Loucy (cell line): ENCODE measurements around the gene NRG3.
"Not testable (repeated sequence)": the region's sequence is repeated elsewhere in the genome, so short reads cannot be mapped to it uniquely, and the experiment has no call there.

Experiments
- H2AFZ ChIP-seq: fragments of 200-600 bp; sonication (generic); 2 replicates; pipeline ENCODE4 v1.6.0; 2016; ENCODE audit warnings: antibody characterized with exemption, mild to moderate bottlenecking, low read length, moderate library complexity
- H3F3A ChIP-seq: fragments of 200-600 bp; 2 replicates; pipeline ENCODE4 v1.6.0; 2016; ENCODE audit warnings: antibody characterized with exemption, low read depth, mild to moderate bottlenecking
- H3K27me3 ChIP-seq: fragments of 200-600 bp; sonication (generic); 2 replicates; pipeline ENCODE4 v1.6.1; 2014; ENCODE audit warnings: low read length, mild to moderate bottlenecking; ENCODE audit not compliant: insufficient read depth, poor library complexity, severe bottlenecking
- H3K36me3 ChIP-seq: fragments of 200-600 bp; sonication (generic); 2 replicates; pipeline ENCODE4 v1.6.1; 2016; ENCODE audit warnings: low read length; ENCODE audit not compliant: insufficient read depth
- H3K4me1 ChIP-seq: fragments of 200-600 bp; sonication (generic); 2 replicates; pipeline ENCODE4 v1.5.1; 2014; ENCODE audit warnings: low read length, mild to moderate bottlenecking; ENCODE audit not compliant: insufficient read depth, poor library complexity, severe bottlenecking
- H3K4me2 ChIP-seq: fragments of 200-600 bp; sonication (generic); 2 replicates; pipeline ENCODE4 v1.6.0; 2014; ENCODE audit warnings: antibody characterized with exemption, low read length, low read depth, mild to moderate bottlenecking; ENCODE audit not compliant: poor library complexity, severe bottlenecking
- H3K4me3 ChIP-seq: fragments of 200-600 bp; sonication (generic); 2 replicates; pipeline ENCODE4 v1.5.1; 2014; ENCODE audit warnings: low read length, mild to moderate bottlenecking, mixed read lengths; ENCODE audit not compliant: poor library complexity, severe bottlenecking
- H3K79me2 ChIP-seq: fragments of 200-600 bp; sonication (generic); 2 replicates; pipeline ENCODE4 v1.6.1; 2014; ENCODE audit warnings: low read length; ENCODE audit not compliant: insufficient read depth
- H3K9ac ChIP-seq: fragments of 200-600 bp; sonication (generic); 2 replicates; pipeline ENCODE4 v1.6.0; 2014; ENCODE audit warnings: mild to moderate bottlenecking, low read depth, low read length, moderate library complexity; ENCODE audit not compliant: poor library complexity, severe bottlenecking
- H3K9me2 ChIP-seq: fragments of 200-600 bp; sonication (generic); replicated peaks from 2 replicates; pipeline ENCODE4 v1.6.1; 2016; ENCODE audit warnings: low read depth, low read length, mixed read lengths
- H3K9me3 ChIP-seq: fragments of 200-600 bp; sonication (generic); 2 replicates; pipeline ENCODE4 v1.6.1; 2014; ENCODE audit warnings: mild to moderate bottlenecking, antibody characterized with exemption, low read length, low read depth; ENCODE audit not compliant: insufficient read depth
- H4K20me1 ChIP-seq: fragments of 200-600 bp; sonication (generic); 2 replicates; pipeline ENCODE4 v1.6.0; 2014; ENCODE audit warnings: antibody characterized with exemption, low read length, mild to moderate bottlenecking; ENCODE audit not compliant: insufficient read depth, poor library complexity, severe bottlenecking
- CTCF ChIP-seq: fragments of 200-600 bp; sonication (generic); conservative IDR thresholded peaks from 2 replicates; pipeline ENCODE4 v1.5.1; 2014; ENCODE audit warnings: mild to moderate bottlenecking, antibody characterized with exemption, low read length
- EZH2phosphoT487 ChIP-seq: fragments of 200-600 bp; IDR thresholded peaks from 2 replicates; pipeline ENCODE4 v1.6.1; 2018; ENCODE audit warnings: antibody characterized with exemption, mild to moderate bottlenecking, moderate library complexity, borderline replicate concordance

The NRG3 gene

GRCh38 chr10:82953331-82953730 lies 1078.3 kb downstream of the NRG3 start:
- Histone ChIP-seq H2AFZ (no peak overlapping the region), H3K79me2 (no peaks in the 10 kb centered on the region), H3K27me3 (no peaks in the 10 kb centered on the region), H3K4me2 (no peak overlapping the region), H3K9ac (no peak overlapping the region), H3K9me2 (no peaks in the 10 kb centered on the region), H3K9me3 (no peaks in the 10 kb centered on the region), H3K36me3 (no peaks in the 10 kb centered on the region), H3K4me3 (no peak overlapping the region), H3F3A (no peaks in the 10 kb centered on the region), H3K4me1 (no peaks in the 10 kb centered on the region), H4K20me1 (no peaks in the 10 kb centered on the region)
- TF ChIP-seq CTCF (no peak), EZH2phosphoT487 (no peak)

DNA sequence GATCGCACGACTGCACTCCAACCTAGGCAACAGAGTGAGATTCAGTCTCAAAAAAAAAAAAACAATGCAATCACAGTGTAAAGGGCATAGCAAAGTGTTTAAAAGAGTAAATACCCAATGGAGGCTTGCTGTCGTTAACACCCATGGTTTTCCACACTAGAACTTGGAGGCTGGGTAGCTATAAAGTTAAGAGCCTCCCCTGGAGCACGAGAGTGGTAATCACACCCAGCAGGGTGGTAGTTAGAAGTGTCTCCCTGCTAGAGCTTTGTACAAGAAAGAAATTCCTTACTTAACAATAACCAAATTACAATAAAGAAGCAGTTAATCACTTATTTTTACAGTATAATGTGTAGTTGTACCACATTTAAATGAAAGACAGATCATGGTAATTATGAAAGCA lies 1078.9 kb downstream of the NRG3 start:
- no peak overlapping the region for H2AFZ ChIP-seq
- no peaks in the 10 kb centered on the region for H3F3A ChIP-seq
- H3K9me3 ChIP-seq: no peaks in the 10 kb centered on the region
- H3K36me3 ChIP-seq: no peaks in the 10 kb centered on the region
- H3K4me1 ChIP-seq: no peaks in the 10 kb centered on the region
- H3K79me2 ChIP-seq: no peaks in the 10 kb centered on the region
- H3K9ac ChIP-seq: no peak overlapping the region
- no peaks in the 10 kb centered on the region for H3K27me3 ChIP-seq
- H4K20me1 ChIP-seq: no peaks in the 10 kb centered on the region
- H3K9me2 ChIP-seq: no peaks in the 10 kb centered on the region
- no peak overlapping the region for H3K4me3 ChIP-seq
- no peak overlapping the region for H3K4me2 ChIP-seq
- TF ChIP-seq CTCF: no peak
- TF ChIP-seq EZH2phosphoT487: no peak

GRCh38 chr10:82960421-82961060 lies 1085.5 kb downstream of the NRG3 start:
- H3K9me2 ChIP-seq: not testable (repeated sequence)

DNA sequence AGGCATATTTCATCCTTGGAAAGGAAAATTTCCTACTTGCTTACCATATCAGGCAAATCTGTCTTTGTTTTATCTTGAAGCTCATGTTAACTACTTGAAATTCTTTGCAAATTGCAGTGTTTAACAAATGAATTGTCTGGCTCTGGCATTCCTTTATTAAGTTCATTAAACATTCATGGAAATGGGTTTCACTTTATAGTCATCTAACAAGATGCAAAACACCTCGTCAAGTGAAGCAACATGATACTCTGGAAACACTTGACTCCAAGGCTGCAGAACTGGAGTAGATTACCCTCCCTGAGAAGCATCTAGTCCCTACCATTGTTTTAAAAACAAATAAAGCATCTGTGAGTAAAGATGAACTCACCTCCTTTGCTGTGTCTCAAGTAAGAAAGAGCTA lies 1086.9 kb downstream of the NRG3 start:
- Histone ChIP-seq H3K4me2 (no peak overlapping the region), H2AFZ (no peak overlapping the region)
- TF ChIP-seq CTCF: no peak
- no peak for TF ChIP-seq EZH2phosphoT487

More at GRCh38 chr10:82960421-82961060, 1085.5 kb downstream of the NRG3 start:
- not testable (repeated sequence) for H3K4me3 ChIP-seq, H2AFZ ChIP-seq, H3K4me2 ChIP-seq, H3K36me3 ChIP-seq, H3K79me2 ChIP-seq, H4K20me1 ChIP-seq, H3F3A ChIP-seq, H3K27me3 ChIP-seq, H3K4me1 ChIP-seq, H3K9me3 ChIP-seq, H3K9ac ChIP-seq

More for the DNA sequence above, 1086.9 kb downstream of the NRG3 start:
- no peak overlapping the region for H3K9ac ChIP-seq
- no peaks in the 10 kb centered on the region for H3K36me3 ChIP-seq
- no peaks in the 10 kb centered on the region for H3K79me2 ChIP-seq
- no peaks in the 10 kb centered on the region for H3K27me3 ChIP-seq
- no peaks in the 10 kb centered on the region for H3F3A ChIP-seq
- no peaks in the 10 kb centered on the region for H3K9me3 ChIP-seq
- H3K9me2 ChIP-seq: no peaks in the 10 kb centered on the region
- no peaks in the 10 kb centered on the region for H4K20me1 ChIP-seq
- no peak overlapping the region for H3K4me3 ChIP-seq
- H3K4me1 ChIP-seq: no peaks in the 10 kb centered on the region
